ENCODE measurements around the gene NKX1-1. TPM values are rescaled to one million over a fixed set of nuclear protein-coding genes. Genes with fewer than 3 reads are reported as not detected.

The NKX1-1 gene
- total and polyA plus RNA-seq, 2 donors (not counting 1 experiment from before 2014, with no cell fraction given) = not detected

GRCh38 chr4:1380368-1381151 is 25.7 kb downstream of the NKX1-1 start:
- no peak for TF ChIP-seq EZH2 (IDR thresholded peaks at IDR 0.05; ENCODE audit: low read length, missing control alignments)
- no peak for TF ChIP-seq CTCF (conservative IDR thresholded peaks at IDR 0.05 in 1 of 2, IDR thresholded peaks at IDR 0.05 in 1 of 2; ENCODE audit: low read depth in 1 of 2, low read length in 2 of 2)
- H3K79me2 ChIP-seq (ENCODE audit: control insufficient read depth, insufficient read depth, low read length) = no peaks in the 10 kb centered on the region
- no peaks in the 10 kb centered on the region for H4K20me1 ChIP-seq (ENCODE audit: control insufficient read depth, extremely low read depth, insufficient read depth, low read length)
- H3K4me2 ChIP-seq (ENCODE audit: extremely low read depth, insufficient read depth, low read length) = no peak overlapping the region
- H3K27ac ChIP-seq (ENCODE audit: insufficient read depth, low read length) = no peak overlapping the region
- H3K9ac ChIP-seq (ENCODE audit: insufficient read depth, low read length) = no peak overlapping the region
- no peak for DNase-seq (ENCODE audit: low read depth in 2 of 2)
- H3K4me3 ChIP-seq (replicated peaks in 1 of 4; ENCODE audit: control extremely low read depth in 1 of 4, insufficient read depth in 1 of 4, low read depth in 3 of 4, low read length in 4 of 4) = no peak overlapping the region
- H3K36me3 ChIP-seq (ENCODE audit: control insufficient read depth, insufficient read depth, low read length) = no peaks in the 10 kb centered on the region
- H2AFZ ChIP-seq (ENCODE audit: low read length) = no peak overlapping the region
- no peaks in the 10 kb centered on the region for H3K9me3 ChIP-seq (ENCODE audit: control insufficient read depth, insufficient read depth, low read depth, low read length)
- no peaks in the 10 kb centered on the region for H3K27me3 ChIP-seq (ENCODE audit: control insufficient read depth, insufficient read depth, low read length)
- no peaks in the 10 kb centered on the region for H3K4me1 ChIP-seq (ENCODE audit: control insufficient read depth, extremely low read depth, insufficient read depth, low read length)

DNA sequence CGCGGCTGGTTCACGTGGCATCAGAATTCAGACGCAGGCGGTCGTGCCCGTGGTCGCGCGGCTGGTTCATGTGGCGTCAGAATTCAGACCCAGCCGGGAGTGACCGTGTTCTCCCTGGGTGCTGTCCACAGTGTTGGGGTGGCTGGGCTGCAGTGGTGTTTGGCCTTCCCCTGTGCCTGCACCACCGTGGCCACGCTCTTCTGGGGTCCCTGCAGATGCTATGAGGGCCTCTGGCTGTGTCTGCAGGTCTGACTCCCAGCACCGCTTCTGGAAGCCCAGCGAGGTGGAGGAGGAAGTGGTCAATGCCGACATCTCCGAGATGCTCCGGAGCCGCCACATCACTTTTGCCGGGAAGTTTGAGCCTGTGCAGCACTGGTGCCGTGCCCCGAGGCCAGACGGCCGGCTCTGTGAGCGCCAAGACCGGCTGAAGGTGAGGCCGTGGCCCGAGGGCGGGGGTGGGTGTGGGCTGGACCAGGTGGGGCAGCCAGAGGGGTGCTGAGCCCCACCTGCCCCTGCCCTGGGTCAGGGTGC is 26.4 kb downstream of the NKX1-1 start:
- no peak overlapping the region for H3K27ac ChIP-seq (ENCODE audit: insufficient read depth, low read length)

More for the DNA sequence above, 26.4 kb downstream of the NKX1-1 start:
- Histone ChIP-seq H3K4me3 (replicated peaks in 1 of 4; ENCODE audit: control extremely low read depth in 1 of 4, insufficient read depth in 1 of 4, low read depth in 3 of 4, low read length in 4 of 4) (no peak overlapping the region), H4K20me1 (ENCODE audit: control insufficient read depth, extremely low read depth, insufficient read depth, low read length) (no peaks in the 10 kb centered on the region), H3K9me3 (ENCODE audit: control insufficient read depth, insufficient read depth, low read depth, low read length) (no peaks in the 10 kb centered on the region), H3K4me1 (ENCODE audit: control insufficient read depth, extremely low read depth, insufficient read depth, low read length) (no peaks in the 10 kb centered on the region), H3K36me3 (ENCODE audit: control insufficient read depth, insufficient read depth, low read length) (peaks cover 4% of the 10 kb centered on the region), H3K27me3 (ENCODE audit: control insufficient read depth, insufficient read depth, low read length) (no peaks in the 10 kb centered on the region), H3K9ac (ENCODE audit: insufficient read depth, low read length) (no peak overlapping the region), H3K4me2 (ENCODE audit: extremely low read depth, insufficient read depth, low read length) (no peak overlapping the region), H2AFZ (ENCODE audit: low read length) (no peak overlapping the region), H3K79me2 (ENCODE audit: control insufficient read depth, insufficient read depth, low read length) (no peaks in the 10 kb centered on the region)
- no peak for TF ChIP-seq EZH2 (IDR thresholded peaks at IDR 0.05; ENCODE audit: low read length, missing control alignments)
- no peak for TF ChIP-seq CTCF (conservative IDR thresholded peaks at IDR 0.05 in 1 of 2, IDR thresholded peaks at IDR 0.05 in 1 of 2; ENCODE audit: low read depth in 1 of 2, low read length in 2 of 2)
- DNase-seq (ENCODE audit: low read depth in 2 of 2) = no peak
